ENCODE measurements around the gene CLCN6.

Gene CLCN6

DNA sequence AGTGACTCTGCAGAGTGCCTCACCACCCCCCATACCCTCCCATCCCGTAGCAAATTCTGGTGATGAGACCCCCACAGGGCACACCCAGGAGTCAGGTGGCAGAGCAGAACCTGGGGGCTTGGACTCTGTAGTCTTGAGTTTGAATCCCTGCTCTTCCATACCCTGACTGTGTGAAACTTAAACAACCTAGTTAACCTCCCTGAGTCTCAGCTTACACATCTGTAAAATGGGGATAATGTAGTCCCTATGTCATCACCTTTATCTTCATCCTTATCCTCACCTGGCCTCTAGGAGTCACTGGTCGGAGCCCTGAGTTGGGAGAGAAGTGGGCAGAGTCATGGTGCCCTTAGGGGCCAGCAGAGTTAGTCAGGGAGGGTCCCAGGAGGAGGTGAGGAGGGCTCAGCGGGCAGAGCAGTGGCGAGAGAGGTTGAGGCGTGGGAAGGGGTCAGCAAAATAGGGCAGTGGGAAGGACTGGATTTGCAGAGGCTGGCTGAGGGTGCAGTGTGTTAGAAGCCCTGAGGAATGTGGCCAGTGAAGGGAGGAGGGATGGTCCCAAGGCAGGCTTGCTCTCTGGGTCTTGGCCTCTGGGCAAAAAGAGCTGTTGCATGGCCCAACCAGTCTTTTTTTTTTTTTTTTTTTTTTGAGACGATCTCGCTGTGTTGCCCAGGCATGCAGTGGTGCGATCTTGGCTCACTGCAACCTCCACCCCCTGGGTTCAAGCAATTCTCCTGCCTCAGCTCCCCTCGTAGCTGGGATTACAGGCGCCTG is 25.4 kb upstream of the CLCN6 start:
- TF ChIP-seq ZFX (IDR thresholded peaks at IDR 0.05) (no peak), CTCF (conservative IDR thresholded peaks at IDR 0.05) (no peak)
- no peak overlapping the region for H3K27ac ChIP-seq

DNA sequence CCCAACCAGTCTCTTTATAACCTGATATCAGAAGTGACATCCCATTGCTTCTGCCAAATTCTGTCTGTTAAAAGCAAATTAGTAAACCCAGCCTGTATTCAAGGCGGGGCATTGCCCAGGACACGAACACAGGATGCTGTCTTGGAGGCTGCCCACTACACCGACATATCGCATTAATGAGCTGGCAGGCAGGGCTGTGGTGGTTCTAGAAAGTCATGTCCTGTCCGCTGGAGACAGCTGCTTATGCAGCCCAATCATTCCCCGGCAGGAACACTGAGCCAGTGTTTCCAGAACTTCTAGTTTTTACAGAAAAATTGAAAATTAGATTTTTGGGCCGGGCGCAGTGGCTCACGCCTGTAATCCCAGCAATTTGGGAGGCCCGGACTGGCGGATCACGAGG is 24.7 kb upstream of the CLCN6 start:
- H3K27ac ChIP-seq: no peak overlapping the region
- TF ChIP-seq CTCF (conservative IDR thresholded peaks at IDR 0.05) (no peak), ZFX (IDR thresholded peaks at IDR 0.05) (no peak)

GRCh38 chr1:11782127-11782708 is 23.8 kb upstream of the CLCN6 start:
- no peak overlapping the region for H3K27ac ChIP-seq
- no peak for TF ChIP-seq CTCF (conservative IDR thresholded peaks at IDR 0.05)

DNA sequence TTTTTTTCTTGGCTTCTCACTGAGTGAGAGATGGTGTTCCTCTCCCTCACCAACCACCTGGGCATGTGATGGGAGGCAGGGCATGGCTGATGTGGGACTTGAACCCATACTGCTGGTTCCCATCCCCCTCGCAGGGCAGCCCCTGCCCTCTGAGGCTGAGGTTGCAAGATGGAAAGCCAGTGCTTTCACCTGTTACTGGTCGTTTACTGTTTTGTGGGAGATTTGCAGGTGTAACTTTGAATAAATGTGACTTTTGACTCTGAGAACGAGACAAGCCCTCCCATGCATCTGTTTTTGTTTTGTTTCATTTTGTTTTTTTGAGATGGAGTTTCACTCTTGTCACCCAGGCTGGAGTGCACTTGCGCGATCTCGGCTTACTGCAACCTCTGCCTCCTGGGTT is 22.4 kb upstream of the CLCN6 start:
- no peak overlapping the region for H3K27ac ChIP-seq
- TF ChIP-seq ZFX (IDR thresholded peaks at IDR 0.05) (no peak), CTCF (conservative IDR thresholded peaks at IDR 0.05) (no peak)

- H3K27ac ChIP-seq: no peak overlapping the region
- TF ChIP-seq CTCF (conservative IDR thresholded peaks at IDR 0.05) (no peak), ZFX (IDR thresholded peaks at IDR 0.05) (no peak)
Measured at GRCh38 chr1:11784256-11784992, 21.6 kb upstream of the CLCN6 start.

DNA sequence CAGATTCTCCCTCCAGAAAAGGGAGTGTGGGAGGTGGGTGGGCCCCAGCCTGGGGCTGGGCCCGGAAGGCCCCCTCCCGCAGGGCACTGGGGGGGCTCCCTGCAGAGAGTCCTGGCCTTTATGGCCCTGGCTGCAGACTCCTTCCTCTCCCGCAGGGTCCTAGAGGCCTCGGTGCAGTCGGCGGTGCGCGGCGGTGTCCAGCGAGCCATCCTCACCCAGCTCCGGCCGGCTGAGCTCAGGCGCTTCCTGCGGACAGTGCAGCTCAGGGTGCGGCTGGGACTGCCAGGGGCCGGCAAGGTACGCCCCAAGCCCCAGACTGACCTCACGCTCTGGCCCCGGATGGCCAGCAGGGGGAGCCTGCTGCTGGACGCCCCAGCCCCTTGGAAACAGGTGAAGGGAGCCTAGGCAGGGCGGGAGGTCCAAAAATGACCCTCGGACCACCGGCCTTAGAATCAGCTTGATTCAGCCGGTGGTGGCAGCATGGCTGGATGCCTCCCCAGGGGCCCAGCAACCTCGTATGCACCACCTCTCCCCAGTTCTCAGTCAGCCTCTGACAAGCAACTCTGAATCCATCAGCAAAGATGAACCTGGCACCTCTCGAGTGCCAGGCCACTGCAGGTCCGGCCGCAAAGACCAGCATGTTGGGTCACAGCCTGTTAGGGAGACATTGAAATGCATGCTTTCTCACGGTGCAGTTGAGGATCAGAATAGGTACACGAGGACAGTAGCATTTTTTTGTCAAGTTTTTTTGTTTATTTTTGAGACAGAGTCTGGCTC is 20.8 kb upstream of the CLCN6 start:
- TF ChIP-seq ZFX (IDR thresholded peaks at IDR 0.05) (no peak), CTCF (conservative IDR thresholded peaks at IDR 0.05) (peak; percentile 96)
- H3K27ac ChIP-seq: no peak overlapping the region

Measured in C4-2B (cell line).